ENCODE measurements around the gene LRRC71.

DNA sequence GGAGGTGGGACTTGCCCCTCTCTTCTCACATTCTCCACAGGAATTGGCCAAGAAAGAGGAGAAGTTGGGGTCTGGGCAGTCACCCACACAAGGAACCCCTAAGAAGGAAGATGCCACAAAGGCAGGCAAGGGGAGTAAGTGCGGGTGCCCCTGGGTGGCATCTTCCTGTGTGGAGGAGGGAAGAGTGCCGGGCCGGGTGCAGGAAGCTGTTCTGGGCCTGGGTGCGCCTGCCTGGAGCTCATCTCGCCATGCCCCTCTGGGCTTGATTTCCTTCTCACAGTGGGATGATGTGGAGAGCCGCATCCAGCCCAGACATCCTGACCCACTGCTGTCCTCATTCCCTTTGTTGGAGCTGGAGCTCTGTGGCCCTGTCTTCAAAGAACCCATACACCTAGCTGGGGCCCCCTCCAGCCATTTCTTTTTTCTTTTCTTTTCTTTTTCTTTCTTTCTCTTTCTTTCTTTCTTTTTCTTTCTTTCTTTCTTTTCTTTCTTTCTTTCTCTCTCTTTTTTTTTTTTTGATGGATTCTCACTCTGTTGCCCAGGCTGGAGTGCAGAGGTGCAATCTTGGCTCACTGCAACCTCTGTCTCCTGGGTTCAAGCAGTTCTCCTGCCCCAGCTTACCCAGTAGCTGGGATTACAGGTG lies 9.3 kb downstream of the LRRC71 start:
- TF ChIP-seq, protein P1, sequence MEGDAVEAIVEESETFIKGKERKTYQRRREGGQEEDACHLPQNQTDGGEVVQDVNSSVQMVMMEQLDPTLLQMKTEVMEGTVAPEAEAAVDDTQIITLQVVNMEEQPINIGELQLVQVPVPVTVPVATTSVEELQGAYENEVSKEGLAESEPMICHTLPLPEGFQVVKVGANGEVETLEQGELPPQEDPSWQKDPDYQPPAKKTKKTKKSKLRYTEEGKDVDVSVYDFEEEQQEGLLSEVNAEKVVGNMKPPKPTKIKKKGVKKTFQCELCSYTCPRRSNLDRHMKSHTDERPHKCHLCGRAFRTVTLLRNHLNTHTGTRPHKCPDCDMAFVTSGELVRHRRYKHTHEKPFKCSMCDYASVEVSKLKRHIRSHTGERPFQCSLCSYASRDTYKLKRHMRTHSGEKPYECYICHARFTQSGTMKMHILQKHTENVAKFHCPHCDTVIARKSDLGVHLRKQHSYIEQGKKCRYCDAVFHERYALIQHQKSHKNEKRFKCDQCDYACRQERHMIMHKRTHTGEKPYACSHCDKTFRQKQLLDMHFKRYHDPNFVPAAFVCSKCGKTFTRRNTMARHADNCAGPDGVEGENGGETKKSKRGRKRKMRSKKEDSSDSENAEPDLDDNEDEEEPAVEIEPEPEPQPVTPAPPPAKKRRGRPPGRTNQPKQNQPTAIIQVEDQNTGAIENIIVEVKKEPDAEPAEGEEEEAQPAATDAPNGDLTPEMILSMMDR (IDR thresholded peaks at IDR 0.05) = no peak
- no peak for TF ChIP-seq ZFX (IDR thresholded peaks at IDR 0.05; ENCODE audit: borderline replicate concordance)

Measured in 22Rv1 (cell line).